ENCODE results near the gene HOXC9. TPM values are rescaled to one million over a fixed set of nuclear protein-coding genes. Genes with fewer than 3 reads are reported as not detected.

HOXC9 gene
- total and polyA plus RNA-seq, 2 of the 8 experiments (the other 6 are each of a cell fraction or from before 2014, with no cell fraction given) = not detected

DNA sequence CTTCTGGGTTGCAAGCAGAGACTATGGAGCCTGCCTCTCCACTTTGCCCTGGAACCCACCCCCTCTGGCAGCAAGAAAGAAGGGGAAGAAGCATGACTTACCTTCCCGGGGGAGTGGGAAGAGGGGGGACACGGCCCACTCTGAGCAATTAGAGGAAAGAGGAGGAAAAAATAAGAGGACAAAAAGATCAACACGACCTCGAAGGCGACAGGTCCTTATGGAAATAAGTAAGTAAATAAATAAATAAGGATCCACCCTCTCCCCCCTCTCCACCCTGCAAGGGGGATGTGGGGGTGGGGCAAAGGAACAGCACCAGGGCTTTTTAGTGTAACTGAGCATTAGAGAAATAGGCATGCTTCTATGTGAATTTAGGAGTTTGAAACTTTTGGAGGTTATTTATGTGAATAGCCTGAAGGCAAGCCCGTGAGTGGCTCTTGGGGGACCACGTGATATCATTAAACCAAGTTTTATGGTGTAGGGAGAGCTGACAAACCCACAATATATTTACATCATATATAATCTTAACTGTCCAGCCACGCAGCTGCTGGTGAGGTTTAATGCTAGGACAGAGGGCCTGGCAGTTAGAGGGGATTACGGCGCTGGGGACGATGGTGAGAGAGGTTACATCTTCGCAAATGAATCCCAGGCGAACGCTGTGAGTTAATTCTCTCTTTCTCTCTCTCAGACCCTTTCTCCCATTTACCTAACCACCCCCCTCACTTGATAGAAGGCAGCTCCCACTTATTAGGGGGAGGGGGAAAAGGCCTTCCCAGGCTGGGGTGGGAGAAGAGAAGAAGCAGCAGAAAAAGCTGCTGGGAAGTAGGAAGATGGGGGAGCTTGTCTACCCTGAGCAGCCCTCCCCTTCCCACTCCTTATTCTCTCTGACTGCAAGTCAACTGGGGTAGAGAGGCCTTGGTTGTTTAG lies 37.7 kb downstream of the HOXC9 start (continued):
- TF ChIP-seq, protein P1, sequence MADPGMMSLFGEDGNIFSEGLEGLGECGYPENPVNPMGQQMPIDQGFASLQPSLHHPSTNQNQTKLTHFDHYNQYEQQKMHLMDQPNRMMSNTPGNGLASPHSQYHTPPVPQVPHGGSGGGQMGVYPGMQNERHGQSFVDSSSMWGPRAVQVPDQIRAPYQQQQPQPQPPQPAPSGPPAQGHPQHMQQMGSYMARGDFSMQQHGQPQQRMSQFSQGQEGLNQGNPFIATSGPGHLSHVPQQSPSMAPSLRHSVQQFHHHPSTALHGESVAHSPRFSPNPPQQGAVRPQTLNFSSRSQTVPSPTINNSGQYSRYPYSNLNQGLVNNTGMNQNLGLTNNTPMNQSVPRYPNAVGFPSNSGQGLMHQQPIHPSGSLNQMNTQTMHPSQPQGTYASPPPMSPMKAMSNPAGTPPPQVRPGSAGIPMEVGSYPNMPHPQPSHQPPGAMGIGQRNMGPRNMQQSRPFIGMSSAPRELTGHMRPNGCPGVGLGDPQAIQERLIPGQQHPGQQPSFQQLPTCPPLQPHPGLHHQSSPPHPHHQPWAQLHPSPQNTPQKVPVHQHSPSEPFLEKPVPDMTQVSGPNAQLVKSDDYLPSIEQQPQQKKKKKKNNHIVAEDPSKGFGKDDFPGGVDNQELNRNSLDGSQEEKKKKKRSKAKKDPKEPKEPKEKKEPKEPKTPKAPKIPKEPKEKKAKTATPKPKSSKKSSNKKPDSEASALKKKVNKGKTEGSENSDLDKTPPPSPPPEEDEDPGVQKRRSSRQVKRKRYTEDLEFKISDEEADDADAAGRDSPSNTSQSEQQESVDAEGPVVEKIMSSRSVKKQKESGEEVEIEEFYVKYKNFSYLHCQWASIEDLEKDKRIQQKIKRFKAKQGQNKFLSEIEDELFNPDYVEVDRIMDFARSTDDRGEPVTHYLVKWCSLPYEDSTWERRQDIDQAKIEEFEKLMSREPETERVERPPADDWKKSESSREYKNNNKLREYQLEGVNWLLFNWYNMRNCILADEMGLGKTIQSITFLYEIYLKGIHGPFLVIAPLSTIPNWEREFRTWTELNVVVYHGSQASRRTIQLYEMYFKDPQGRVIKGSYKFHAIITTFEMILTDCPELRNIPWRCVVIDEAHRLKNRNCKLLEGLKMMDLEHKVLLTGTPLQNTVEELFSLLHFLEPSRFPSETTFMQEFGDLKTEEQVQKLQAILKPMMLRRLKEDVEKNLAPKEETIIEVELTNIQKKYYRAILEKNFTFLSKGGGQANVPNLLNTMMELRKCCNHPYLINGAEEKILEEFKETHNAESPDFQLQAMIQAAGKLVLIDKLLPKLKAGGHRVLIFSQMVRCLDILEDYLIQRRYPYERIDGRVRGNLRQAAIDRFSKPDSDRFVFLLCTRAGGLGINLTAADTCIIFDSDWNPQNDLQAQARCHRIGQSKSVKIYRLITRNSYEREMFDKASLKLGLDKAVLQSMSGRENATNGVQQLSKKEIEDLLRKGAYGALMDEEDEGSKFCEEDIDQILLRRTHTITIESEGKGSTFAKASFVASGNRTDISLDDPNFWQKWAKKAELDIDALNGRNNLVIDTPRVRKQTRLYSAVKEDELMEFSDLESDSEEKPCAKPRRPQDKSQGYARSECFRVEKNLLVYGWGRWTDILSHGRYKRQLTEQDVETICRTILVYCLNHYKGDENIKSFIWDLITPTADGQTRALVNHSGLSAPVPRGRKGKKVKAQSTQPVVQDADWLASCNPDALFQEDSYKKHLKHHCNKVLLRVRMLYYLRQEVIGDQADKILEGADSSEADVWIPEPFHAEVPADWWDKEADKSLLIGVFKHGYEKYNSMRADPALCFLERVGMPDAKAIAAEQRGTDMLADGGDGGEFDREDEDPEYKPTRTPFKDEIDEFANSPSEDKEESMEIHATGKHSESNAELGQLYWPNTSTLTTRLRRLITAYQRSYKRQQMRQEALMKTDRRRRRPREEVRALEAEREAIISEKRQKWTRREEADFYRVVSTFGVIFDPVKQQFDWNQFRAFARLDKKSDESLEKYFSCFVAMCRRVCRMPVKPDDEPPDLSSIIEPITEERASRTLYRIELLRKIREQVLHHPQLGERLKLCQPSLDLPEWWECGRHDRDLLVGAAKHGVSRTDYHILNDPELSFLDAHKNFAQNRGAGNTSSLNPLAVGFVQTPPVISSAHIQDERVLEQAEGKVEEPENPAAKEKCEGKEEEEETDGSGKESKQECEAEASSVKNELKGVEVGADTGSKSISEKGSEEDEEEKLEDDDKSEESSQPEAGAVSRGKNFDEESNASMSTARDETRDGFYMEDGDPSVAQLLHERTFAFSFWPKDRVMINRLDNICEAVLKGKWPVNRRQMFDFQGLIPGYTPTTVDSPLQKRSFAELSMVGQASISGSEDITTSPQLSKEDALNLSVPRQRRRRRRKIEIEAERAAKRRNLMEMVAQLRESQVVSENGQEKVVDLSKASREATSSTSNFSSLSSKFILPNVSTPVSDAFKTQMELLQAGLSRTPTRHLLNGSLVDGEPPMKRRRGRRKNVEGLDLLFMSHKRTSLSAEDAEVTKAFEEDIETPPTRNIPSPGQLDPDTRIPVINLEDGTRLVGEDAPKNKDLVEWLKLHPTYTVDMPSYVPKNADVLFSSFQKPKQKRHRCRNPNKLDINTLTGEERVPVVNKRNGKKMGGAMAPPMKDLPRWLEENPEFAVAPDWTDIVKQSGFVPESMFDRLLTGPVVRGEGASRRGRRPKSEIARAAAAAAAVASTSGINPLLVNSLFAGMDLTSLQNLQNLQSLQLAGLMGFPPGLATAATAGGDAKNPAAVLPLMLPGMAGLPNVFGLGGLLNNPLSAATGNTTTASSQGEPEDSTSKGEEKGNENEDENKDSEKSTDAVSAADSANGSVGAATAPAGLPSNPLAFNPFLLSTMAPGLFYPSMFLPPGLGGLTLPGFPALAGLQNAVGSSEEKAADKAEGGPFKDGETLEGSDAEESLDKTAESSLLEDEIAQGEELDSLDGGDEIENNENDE (IDR thresholded peaks at IDR 0.05; ENCODE audit: insufficient replicate concordance, low read length) = no peak
- TF ChIP-seq JUN (IDR thresholded peaks at IDR 0.05; ENCODE audit: low read depth, low read length) (no peak), TCF12 (IDR thresholded peaks at IDR 0.05; ENCODE audit: low read depth, low read length) (no peak), POU5F1 (IDR thresholded peaks at IDR 0.05; ENCODE audit: low read depth, low read length) (no peak), SP2 (IDR thresholded peaks at IDR 0.05; ENCODE audit: low read length) (no peak), BCL11A (IDR thresholded peaks at IDR 0.05; ENCODE audit: low read depth in 2 of 2, low read length in 2 of 2) (no peak), SIX5 (IDR thresholded peaks at IDR 0.05; ENCODE audit: low read depth, low read length) (no peak), SAP30 (IDR thresholded peaks at IDR 0.05; ENCODE audit: insufficient read depth, insufficient replicate concordance, low read length) (no peak)
- TF ChIP-seq, protein P2, sequence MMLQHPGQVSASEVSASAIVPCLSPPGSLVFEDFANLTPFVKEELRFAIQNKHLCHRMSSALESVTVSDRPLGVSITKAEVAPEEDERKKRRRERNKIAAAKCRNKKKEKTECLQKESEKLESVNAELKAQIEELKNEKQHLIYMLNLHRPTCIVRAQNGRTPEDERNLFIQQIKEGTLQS (IDR thresholded peaks at IDR 0.05; ENCODE audit: insufficient read depth, low read depth, low read length) = no peak
